Fibroblast of mammary gland (primary cell): ENCODE data around the gene SYNGR2.
A peak's percentile ranks its signal among the peaks of the same experiment; 100 is the strongest.

Experiments
- DNase-seq: peaks from one replicate; pipeline ENCODE4 v3.0.0-alpha.2; 2010; ENCODE audit warnings: low read depth
- H3K4me3 ChIP-seq: 2 replicates; pipeline ENCODE4 v1.5.1; 2011; ENCODE audit warnings: low read depth, mild to moderate bottlenecking, low read length, moderate library complexity; ENCODE audit not compliant: control insufficient read depth
- TF ChIP-seq, protein P1 (sequence below): conservative IDR thresholded peaks from 2 replicates; pipeline ENCODE4 v1.5.1; 2011; ENCODE audit warnings: low read depth, low read length, inconsistent platforms; ENCODE audit not compliant: control insufficient read depth, insufficient read depth

Gene SYNGR2

DNA sequence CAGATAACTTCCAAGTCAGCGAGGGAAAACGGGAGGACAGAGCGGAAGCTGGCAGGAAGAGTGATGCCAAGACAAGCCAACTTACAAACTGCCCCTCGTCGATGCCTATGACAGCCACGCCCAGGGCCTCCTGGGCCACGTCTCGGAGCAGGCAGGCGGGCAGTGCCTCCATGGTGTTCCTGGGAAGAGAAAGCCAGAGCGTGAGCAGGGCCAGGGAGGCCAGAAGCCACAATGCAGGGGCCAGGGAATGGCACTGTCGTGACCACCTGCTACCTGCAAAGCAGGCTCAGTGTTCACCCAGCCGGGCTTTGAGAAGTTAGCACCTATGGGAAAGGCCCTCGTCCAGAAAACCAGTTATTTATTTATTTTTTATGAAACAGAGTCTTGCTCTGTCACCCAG, 14.1 kb downstream of the SYNGR2 start:
- H3K4me3 ChIP-seq: no peak overlapping the region
- TF ChIP-seq, protein P1, sequence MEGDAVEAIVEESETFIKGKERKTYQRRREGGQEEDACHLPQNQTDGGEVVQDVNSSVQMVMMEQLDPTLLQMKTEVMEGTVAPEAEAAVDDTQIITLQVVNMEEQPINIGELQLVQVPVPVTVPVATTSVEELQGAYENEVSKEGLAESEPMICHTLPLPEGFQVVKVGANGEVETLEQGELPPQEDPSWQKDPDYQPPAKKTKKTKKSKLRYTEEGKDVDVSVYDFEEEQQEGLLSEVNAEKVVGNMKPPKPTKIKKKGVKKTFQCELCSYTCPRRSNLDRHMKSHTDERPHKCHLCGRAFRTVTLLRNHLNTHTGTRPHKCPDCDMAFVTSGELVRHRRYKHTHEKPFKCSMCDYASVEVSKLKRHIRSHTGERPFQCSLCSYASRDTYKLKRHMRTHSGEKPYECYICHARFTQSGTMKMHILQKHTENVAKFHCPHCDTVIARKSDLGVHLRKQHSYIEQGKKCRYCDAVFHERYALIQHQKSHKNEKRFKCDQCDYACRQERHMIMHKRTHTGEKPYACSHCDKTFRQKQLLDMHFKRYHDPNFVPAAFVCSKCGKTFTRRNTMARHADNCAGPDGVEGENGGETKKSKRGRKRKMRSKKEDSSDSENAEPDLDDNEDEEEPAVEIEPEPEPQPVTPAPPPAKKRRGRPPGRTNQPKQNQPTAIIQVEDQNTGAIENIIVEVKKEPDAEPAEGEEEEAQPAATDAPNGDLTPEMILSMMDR: no peak
- no peak for DNase-seq

DNA sequence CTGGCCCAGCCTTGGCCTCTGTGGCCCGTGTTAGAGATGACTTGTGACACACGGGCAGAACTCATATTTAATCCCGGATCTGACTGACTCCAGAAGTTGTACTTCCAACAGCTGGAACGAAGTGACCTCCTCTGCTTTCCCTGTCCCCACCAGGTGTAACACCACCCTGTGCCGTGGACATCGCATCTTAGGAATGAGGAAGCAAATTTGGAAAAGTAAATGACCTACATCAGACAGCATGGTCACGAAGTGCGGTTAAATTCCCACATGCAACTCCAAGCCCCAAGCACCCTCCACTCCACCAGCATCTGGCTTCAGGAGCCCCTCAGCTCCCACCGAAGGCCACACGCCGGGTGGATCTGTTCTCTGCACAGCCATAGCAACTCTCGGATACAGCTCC, 15.5 kb downstream of the SYNGR2 start:
- TF ChIP-seq, protein P1: no peak
- H3K4me3 ChIP-seq: no peak overlapping the region
- no peak for DNase-seq

DNA sequence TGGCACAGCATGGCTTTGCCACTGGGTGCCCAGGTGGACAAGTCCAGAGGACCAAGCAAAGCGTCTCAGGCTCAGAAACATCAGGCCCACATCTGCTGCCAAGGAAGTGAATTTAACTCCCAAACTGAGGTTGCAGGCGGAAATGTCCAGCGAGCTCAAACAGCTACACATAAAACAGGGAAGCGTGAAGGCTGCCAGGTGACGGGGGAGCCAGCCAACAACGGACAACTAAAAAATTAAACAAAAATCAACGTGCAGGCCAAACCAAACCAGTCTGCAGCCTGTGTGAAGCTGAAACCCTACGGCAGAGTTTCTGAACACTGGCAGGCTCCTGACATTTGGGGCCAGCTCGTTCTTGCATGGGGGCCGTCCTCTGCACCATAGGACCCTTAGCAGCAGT, 16.0 kb downstream of the SYNGR2 start:
- TF ChIP-seq, protein P1: no peak
- no peak for DNase-seq
- no peak overlapping the region for H3K4me3 ChIP-seq

DNA sequence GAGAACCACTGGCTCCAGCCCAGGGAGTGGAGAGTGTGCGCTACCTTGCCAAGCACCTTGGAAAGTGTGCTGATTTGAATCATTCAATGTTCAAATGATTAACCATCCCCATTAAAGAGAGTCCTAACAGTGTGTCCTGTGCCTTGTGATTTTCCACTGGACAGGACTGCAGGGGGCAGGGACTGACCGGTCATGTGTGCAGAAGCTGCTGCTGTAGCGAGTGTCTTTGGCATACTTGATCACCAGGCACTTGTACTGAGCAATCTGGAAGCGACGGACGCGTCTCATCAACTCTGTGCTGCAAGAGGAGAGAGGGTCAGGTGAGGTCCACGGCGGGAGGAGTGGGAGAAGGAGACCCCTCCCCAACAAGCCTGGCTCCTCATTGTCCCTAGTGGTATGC, 16.5 kb downstream of the SYNGR2 start:
- no peak for DNase-seq
- no peak overlapping the region for H3K4me3 ChIP-seq
- TF ChIP-seq, protein P1: no peak

DNA sequence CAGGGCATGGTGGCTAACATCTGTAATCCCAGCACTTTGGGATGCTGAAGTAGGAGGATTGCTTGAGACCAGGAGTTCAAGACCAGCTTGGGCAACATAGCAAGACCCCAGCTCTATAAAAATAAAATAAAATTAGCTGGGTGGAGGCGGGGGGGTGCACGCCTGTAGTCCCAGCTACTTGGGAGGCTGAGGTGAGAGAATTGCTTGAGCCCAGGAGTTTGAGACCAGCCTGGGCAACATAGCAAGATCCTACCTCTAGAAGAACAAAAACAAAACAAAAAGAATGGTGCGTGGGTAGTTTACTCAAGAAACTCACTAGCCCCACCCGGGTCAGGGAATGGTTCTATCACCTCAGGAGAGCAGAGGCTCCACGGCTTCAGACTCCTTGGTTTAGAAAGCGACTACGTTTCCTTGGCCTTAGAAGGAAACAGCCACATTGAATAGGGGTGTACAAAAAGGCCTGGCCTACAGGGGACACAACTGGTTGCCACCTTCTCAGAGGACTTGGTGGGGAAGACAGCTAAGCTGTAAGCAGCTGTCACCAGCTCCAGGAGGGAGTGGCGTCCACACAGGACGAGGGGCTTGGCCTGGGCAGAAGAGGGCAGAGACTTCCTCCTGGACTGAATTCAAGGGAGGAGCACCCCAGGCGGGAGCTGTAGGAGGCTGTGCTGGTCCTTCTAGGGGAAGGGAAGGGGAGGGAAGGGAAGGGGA, 17.8 kb downstream of the SYNGR2 start:
- peak; percentile 44 for DNase-seq
- peak overlapping the region; percentile 76 for H3K4me3 ChIP-seq
- TF ChIP-seq, protein P1: no peak

DNA sequence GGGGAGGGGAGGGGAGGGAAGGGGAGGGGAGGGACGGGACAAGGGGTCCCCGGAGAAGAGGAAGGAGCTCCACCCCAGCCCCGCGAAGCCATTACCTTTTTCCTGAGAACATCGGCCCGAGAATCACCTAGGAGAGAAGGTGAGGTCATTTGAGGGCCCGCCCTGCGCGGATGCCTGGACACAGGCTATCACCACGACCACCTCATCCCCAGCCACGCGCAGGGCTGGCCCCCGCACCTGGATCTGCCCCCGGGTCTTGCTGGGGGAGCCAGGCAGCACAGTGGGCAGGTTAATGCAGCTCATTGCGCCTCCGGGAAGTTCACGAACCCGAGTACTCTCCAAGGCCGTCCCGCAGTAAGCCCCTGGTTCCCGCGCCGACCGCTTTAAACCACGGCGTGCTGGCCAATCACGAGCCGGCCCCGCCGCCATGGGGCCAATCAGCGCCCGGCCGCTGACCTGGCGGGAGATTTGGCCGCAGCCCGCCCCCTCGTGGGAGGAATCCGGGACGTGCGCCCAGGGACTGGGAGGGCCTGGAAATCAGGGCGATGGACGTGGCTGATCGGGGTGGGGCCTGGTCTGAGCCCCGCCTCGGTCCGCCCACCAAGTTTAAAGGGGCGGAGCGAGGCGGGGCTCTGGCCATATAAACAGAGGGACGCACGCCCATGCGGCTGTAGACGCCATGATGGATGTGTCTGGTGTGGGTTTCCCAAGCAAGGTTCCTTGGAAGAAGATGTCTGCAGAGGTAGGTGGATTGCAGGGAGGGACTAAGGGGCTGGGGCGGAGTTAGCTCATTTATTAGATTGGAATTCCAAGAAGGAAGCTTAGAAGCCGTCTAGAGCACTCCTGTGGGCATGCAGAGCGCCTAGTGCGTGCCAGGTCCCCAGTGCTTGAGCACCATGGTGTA, 18.6 kb downstream of the SYNGR2 start, which contains the start of the genes AFMID and TK1:
AFMID (plus strand) TSS at position 671 of the 904 bp plus-strand sequence; CDS start at position 680, 9 bp downstream.
TK1 (minus strand) TSS at position 361 of the 904 bp plus-strand sequence; CDS start at position 303, 58 bp downstream.
- peak; percentile 95 for DNase-seq
- TF ChIP-seq, protein P1: peak; percentile 51
- peak within 1 kb of the TSS; percentile 76 for H3K4me3 ChIP-seq
